Lower lobe of right lung (tissue), 2 donors: Measurements from ENCODE around the gene GTF3C5. TPM values are rescaled to one million over a fixed set of nuclear protein-coding genes. Genes with fewer than 3 reads are reported as not detected.

Experiments
- ATAC-seq, 2 donors: fragments of 200-7000 bp; cut with Tn5 transposase; one replicate each; pipeline ENCODE4 v1.9.1; 2020 to 2022; ENCODE audit warnings: mild to moderate bottlenecking in 2 of 2, moderate library complexity in 2 of 2
- DNase-seq: peaks from one replicate; pipeline ENCODE4 v3.0.0-alpha.2; 2020
- H3K27ac ChIP-seq: fragments of 200-600 bp; one replicate; pipeline ENCODE4 v1.8.0; 2022
- H3K27me3 ChIP-seq: fragments of 200-600 bp; one replicate; pipeline ENCODE4 v1.8.0; 2022; ENCODE audit warnings: low read depth
- H3K36me3 ChIP-seq: fragments of 200-600 bp; one replicate; pipeline ENCODE4 v1.8.0; 2022; ENCODE audit warnings: mild to moderate bottlenecking
- H3K4me1 ChIP-seq: fragments of 200-600 bp; one replicate; pipeline ENCODE4 v1.8.0; 2022
- H3K4me3 ChIP-seq: fragments of 200-600 bp; one replicate; pipeline ENCODE4 v1.8.0; 2022; ENCODE audit warnings: mild to moderate bottlenecking
- H3K9me3 ChIP-seq: fragments of 200-600 bp; one replicate; pipeline ENCODE4 v1.8.0; 2022
- intact Hi-C: fragments of 100-400 bp; cut with DNase I; formaldehyde crosslinking; loops from one replicate; pipeline ENCODE4 v1.11.0; 2022
- microRNA-seq: library from miRNA; unstranded; fragments of <30 nt; microRNA quantifications from one replicate; pipeline ENCODE4 v1.2.0, GENCODE V29; 2020; ENCODE audit warnings: borderline number of aligned reads
- total RNA-seq: library from RNA; stranded (reverse); fragmentation: NEBNext Ultra II Directional; extraction: Animal tissue kit (Norgen Biotek cat#: 25700); gene quantifications from one replicate; pipeline ENCODE4 v1.2.1, GENCODE V29; 2021
- TF ChIP-seq, protein P1 (sequence below): fragments of 200-600 bp; IDR thresholded peaks from one replicate; pipeline ENCODE4 v1.8.0; 2022; ENCODE audit warnings: antibody characterized with exemption, mild to moderate bottlenecking
- donor health status: DM: no; HTN: yes; CAD: no; lungs with severe emphysema.

GTF3C5 gene
- total RNA-seq, 1 donor from 2014 or later = 44.8 TPM

DNA sequence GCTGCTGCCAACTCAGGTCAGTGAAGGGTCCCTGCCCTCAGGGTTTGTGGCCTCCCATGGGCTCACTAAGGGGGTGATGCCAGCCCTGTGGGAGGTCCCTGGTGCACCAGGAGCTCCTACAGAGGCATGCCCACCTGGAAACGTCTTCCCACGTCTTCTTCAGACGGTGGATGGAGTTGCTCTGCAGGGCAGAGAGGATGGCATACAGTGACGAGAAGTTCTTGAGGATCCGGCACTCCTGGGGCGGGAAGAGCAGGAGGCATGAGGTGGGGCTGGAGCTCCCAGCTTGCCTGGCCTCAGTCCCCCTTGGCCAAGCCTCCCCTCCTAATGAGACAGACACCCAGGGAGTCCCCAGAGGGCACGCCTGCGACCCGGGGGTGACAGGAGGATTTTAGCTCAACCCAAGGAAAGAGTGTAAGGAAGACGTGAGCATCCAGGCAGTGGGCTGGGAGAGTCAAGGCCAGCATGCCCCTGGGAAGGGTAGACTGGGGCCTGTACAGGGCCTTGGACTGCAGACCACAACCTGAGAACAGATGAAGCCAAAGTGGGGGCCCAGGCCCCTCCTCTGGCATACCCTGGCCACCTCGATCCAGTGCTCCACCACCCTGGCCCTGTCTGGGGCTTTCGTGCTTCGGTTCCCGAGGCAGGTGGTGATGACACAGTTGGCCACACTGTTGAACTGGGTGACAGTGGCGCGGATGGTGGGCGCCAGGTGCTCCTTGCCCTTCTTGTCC, 75.9 kb downstream of the GTF3C5 start:
- ATAC-seq (no peak), DNase-seq (peak; percentile 24)
- intact Hi-C loops = no loop called here
- Histone ChIP-seq H3K4me3 (no peak overlapping the region), H3K27ac (no peak overlapping the region), H3K27me3 (no peaks in the 10 kb centered on the region), H3K4me1 (no peaks in the 10 kb centered on the region), H3K9me3 (no peaks in the 10 kb centered on the region), H3K36me3 (peaks cover 98% of the 10 kb centered on the region)
- TF ChIP-seq, protein P1, sequence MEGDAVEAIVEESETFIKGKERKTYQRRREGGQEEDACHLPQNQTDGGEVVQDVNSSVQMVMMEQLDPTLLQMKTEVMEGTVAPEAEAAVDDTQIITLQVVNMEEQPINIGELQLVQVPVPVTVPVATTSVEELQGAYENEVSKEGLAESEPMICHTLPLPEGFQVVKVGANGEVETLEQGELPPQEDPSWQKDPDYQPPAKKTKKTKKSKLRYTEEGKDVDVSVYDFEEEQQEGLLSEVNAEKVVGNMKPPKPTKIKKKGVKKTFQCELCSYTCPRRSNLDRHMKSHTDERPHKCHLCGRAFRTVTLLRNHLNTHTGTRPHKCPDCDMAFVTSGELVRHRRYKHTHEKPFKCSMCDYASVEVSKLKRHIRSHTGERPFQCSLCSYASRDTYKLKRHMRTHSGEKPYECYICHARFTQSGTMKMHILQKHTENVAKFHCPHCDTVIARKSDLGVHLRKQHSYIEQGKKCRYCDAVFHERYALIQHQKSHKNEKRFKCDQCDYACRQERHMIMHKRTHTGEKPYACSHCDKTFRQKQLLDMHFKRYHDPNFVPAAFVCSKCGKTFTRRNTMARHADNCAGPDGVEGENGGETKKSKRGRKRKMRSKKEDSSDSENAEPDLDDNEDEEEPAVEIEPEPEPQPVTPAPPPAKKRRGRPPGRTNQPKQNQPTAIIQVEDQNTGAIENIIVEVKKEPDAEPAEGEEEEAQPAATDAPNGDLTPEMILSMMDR = no peak

DNA sequence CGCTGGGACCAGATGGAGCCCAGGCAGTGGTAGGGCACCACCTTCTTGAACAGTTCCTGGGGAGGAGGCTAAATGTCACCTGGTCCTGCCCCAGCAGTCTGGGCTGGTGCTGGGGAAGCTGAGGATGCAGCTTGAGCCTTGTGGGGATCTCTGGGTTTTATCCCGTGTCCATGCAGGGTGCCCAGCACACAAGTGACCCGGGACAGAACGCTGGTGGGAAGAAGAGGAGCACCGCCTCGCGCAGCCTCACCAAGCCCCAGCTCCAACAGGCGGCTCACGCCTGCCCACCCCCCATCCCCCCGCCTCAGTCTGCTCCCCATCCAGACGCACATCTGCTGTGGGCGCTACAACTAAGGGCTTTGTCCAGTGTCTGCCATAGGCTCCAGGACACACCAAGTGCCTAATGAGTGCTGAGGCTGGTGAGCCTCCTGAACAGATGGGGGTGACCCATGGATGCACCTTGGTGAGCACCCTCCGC, 76.5 kb downstream of the GTF3C5 start:
- Histone ChIP-seq H3K9me3 (no peaks in the 10 kb centered on the region), H3K4me1 (peaks cover 5% of the 10 kb centered on the region), H3K4me3 (no peak overlapping the region), H3K27me3 (no peaks in the 10 kb centered on the region), H3K36me3 (peaks cover 96% of the 10 kb centered on the region), H3K27ac (no peak overlapping the region)
- DNase-seq (peak; percentile 43), ATAC-seq (no peak)
- intact Hi-C loops = no loop called here
- TF ChIP-seq, protein P1 = no peak

Small RNA genes lying within 50 kb of the gene (microRNA-seq; reads per million reads assigned to microRNA genes)
- gene MIR6877 = 2.5 reads per million

Other genes with a start within 250 kb of the GTF3C5 start
- gene AK8, start 152.7 kb upstream of the GTF3C5 start, total RNA-seq = 6.1 TPM
- 13.9 TPM for gene SPACA9, start 152.1 kb upstream of the GTF3C5 start, total RNA-seq
- 50.9 TPM for gene TSC1, start 86.4 kb upstream of the GTF3C5 start, total RNA-seq
- 1.1 TPM for gene GFI1B, start 52.3 kb upstream of the GTF3C5 start, total RNA-seq
- gene CEL, start 31.0 kb downstream of the GTF3C5 start, total RNA-seq = 1.4 TPM
- gene RALGDS, start 90.2 kb downstream of the GTF3C5 start, total RNA-seq = 71.1 TPM
- 38.5 TPM for gene GBGT1, start 132.9 kb downstream of the GTF3C5 start, total RNA-seq
- gene OBP2B, start 178.3 kb downstream of the GTF3C5 start, total RNA-seq = not detected
- 25.0 TPM for gene ABO, start 244.2 kb downstream of the GTF3C5 start, total RNA-seq